Karpas-422 (cell line): ENCODE data around the gene OPN3. TPM values are rescaled to one million over a fixed set of nuclear protein-coding genes. Genes with fewer than 3 reads are reported as not detected.

Source experiments
- DNase-seq: peaks from one replicate; pipeline ENCODE4 v3.0.0-alpha.2; 2015
- H2AFZ ChIP-seq: fragments of 200-600 bp; sonication (generic); 2 replicates; pipeline ENCODE4 v1.6.1; 2014; ENCODE audit warnings: antibody characterized with exemption, low read length, mixed read lengths
- H3K27ac ChIP-seq: fragments of 200-600 bp; sonication (generic); 2 replicates; pipeline ENCODE4 v1.5.1; 2014; ENCODE audit warnings: mild to moderate bottlenecking, low read length, moderate library complexity
- H3K27me3 ChIP-seq: fragments of 200-600 bp; sonication (generic); 2 replicates; pipeline ENCODE4 v1.6.1; 2014; ENCODE audit warnings: low read length, mixed read lengths
- H3K36me3 ChIP-seq: fragments of 200-600 bp; sonication (generic); 2 replicates; pipeline ENCODE4 v1.6.1; 2014; ENCODE audit warnings: low read length, mixed read lengths; ENCODE audit not compliant: insufficient read depth
- H3K4me1 ChIP-seq: fragments of 200-600 bp; sonication (generic); 2 replicates; pipeline ENCODE4 v1.6.1; 2014; ENCODE audit warnings: mild to moderate bottlenecking, low read length, mixed read lengths
- H3K4me2 ChIP-seq: fragments of 200-600 bp; sonication (generic); 2 replicates; pipeline ENCODE4 v1.6.1; 2014; ENCODE audit warnings: low read length, low read depth, mild to moderate bottlenecking; ENCODE audit not compliant: poor library complexity, severe bottlenecking
- H3K4me3 ChIP-seq: fragments of 200-600 bp; sonication (generic); 2 replicates; pipeline ENCODE4 v1.5.1; 2014; ENCODE audit warnings: mild to moderate bottlenecking, antibody characterized with exemption, low read length, mixed read lengths
- H3K79me2 ChIP-seq: fragments of 200-600 bp; sonication (generic); 2 replicates; pipeline ENCODE4 v1.6.1; 2014; ENCODE audit warnings: mild to moderate bottlenecking, low read length, mixed read lengths
- H3K9ac ChIP-seq: fragments of 200-600 bp; sonication (generic); 2 replicates; pipeline ENCODE4 v1.6.0; 2014; ENCODE audit warnings: low read length
- H3K9me2 ChIP-seq: fragments of 200-600 bp; sonication (generic), shearing (Covaris generic); replicated peaks from 2 replicates; pipeline ENCODE4 v1.6.0; 2014; ENCODE audit warnings: mild to moderate bottlenecking, low read length, moderate library complexity; ENCODE audit not compliant: insufficient read depth
- H3K9me3 ChIP-seq: fragments of 300-700, 200-600 bp; sonication (generic); 2 replicates; pipeline ENCODE4 v1.6.1; 2014; ENCODE audit warnings: low read length, mixed read lengths
- H4K20me1 ChIP-seq: fragments of 200-600 bp; sonication (generic); 2 replicates; pipeline ENCODE4 v1.6.1; 2014; ENCODE audit warnings: mild to moderate bottlenecking, antibody characterized with exemption, low read length, low read depth; ENCODE audit not compliant: insufficient read depth
- total RNA-seq: library from RNA; depleted of rRNA; stranded (reverse); fragments of >200 nt; shearing (Covaris generic); gene quantifications from 2 replicates; pipeline ENCODE4 v1.2.3, GENCODE V29; 2014; ENCODE audit warnings: low replicate concordance

OPN3 gene
- total RNA-seq, 1 experiment from 2014 or later = 3.6 TPM

- Histone ChIP-seq H3K27me3 (no peaks in the 10 kb centered on the region), H3K36me3 (peaks cover 3% of the 10 kb centered on the region; the same call in 1 of the 2 replicates), H3K4me2 (no peak overlapping the region), H3K9ac (no peak overlapping the region), H3K9me2 (no peaks in the 10 kb centered on the region), H3K4me1 (peaks cover 35% of the 10 kb centered on the region), H3K27ac (no peak overlapping the region), H3K9me3 (no peaks in the 10 kb centered on the region), H3K4me3 (no peak overlapping the region), H4K20me1 (peaks cover 15% of the 10 kb centered on the region; the same call in 1 of the 2 replicates), H3K79me2 (no peaks in the 10 kb centered on the region), H2AFZ (no peak overlapping the region)
- no peak for DNase-seq
Observed at GRCh38 chr1:241637604-241638003, 2.6 kb downstream of the OPN3 start.

- peaks cover 15% of the 10 kb centered on the region; the same call in 1 of the 2 replicates for H4K20me1 ChIP-seq
- no peak overlapping the region for H2AFZ ChIP-seq
- H3K9ac ChIP-seq = no peak overlapping the region
- H3K79me2 ChIP-seq = no peaks in the 10 kb centered on the region
- H3K4me3 ChIP-seq = no peak overlapping the region
- no peaks in the 10 kb centered on the region for H3K27me3 ChIP-seq
- peaks cover 3% of the 10 kb centered on the region; the same call in 1 of the 2 replicates for H3K36me3 ChIP-seq
- H3K9me2 ChIP-seq = no peaks in the 10 kb centered on the region
- peaks cover 35% of the 10 kb centered on the region for H3K4me1 ChIP-seq
- no peak overlapping the region for H3K27ac ChIP-seq
- no peak overlapping the region for H3K4me2 ChIP-seq
- no peak for DNase-seq
- no peaks in the 10 kb centered on the region for H3K9me3 ChIP-seq
Observed at GRCh38 chr1:241637046-241637590, 3.1 kb downstream of the OPN3 start.

- Histone ChIP-seq H3K9ac (no peak overlapping the region), H3K4me2 (no peak overlapping the region), H3K9me3 (no peaks in the 10 kb centered on the region)
Observed at GRCh38 chr1:241636291-241636690, 3.9 kb downstream of the OPN3 start.

GRCh38 chr1:241635556-241636152 is 4.5 kb downstream of the OPN3 start:
- peaks cover 24% of the 10 kb centered on the region for H3K4me1 ChIP-seq
- H3K79me2 ChIP-seq = no peaks in the 10 kb centered on the region
- H3K9me3 ChIP-seq = no peaks in the 10 kb centered on the region
- no peak overlapping the region for H3K27ac ChIP-seq
- H3K4me2 ChIP-seq = no peak overlapping the region
- H3K27me3 ChIP-seq = no peaks in the 10 kb centered on the region
- DNase-seq = no peak
- H3K9ac ChIP-seq = no peak overlapping the region
- no peaks in the 10 kb centered on the region for H3K9me2 ChIP-seq
- no peak overlapping the region for H3K4me3 ChIP-seq
- peaks cover 15% of the 10 kb centered on the region; the same call in 1 of the 2 replicates for H4K20me1 ChIP-seq
- H3K36me3 ChIP-seq = peaks cover 3% of the 10 kb centered on the region; the same call in 1 of the 2 replicates
- H2AFZ ChIP-seq = no peak overlapping the region

More at GRCh38 chr1:241636291-241636690, 3.9 kb downstream of the OPN3 start:
- Histone ChIP-seq H3K4me1 (peaks cover 30% of the 10 kb centered on the region), H3K9me2 (no peaks in the 10 kb centered on the region), H3K27me3 (no peaks in the 10 kb centered on the region), H3K36me3 (peaks cover 3% of the 10 kb centered on the region; the same call in 1 of the 2 replicates), H3K27ac (no peak overlapping the region), H3K4me3 (no peak overlapping the region), H4K20me1 (peaks cover 15% of the 10 kb centered on the region; the same call in 1 of the 2 replicates), H3K79me2 (no peaks in the 10 kb centered on the region), H2AFZ (no peak overlapping the region)
- no peak for DNase-seq

- no peak for DNase-seq
- Histone ChIP-seq H3K9me2 (no peaks in the 10 kb centered on the region), H3K4me2 (no peak overlapping the region), H3K4me3 (no peak overlapping the region), H3K9me3 (no peaks in the 10 kb centered on the region), H3K4me1 (peaks cover 22% of the 10 kb centered on the region), H3K36me3 (peaks cover 3% of the 10 kb centered on the region; the same call in 1 of the 2 replicates), H3K27me3 (no peaks in the 10 kb centered on the region), H4K20me1 (peaks cover 7% of the 10 kb centered on the region; the same call in 1 of the 2 replicates), H3K9ac (no peak overlapping the region), H2AFZ (no peak overlapping the region), H3K27ac (no peak overlapping the region), H3K79me2 (no peaks in the 10 kb centered on the region)
Observed at GRCh38 chr1:241632987-241633386, 7.2 kb downstream of the OPN3 start.

- H3K79me2 ChIP-seq = no peaks in the 10 kb centered on the region
- H3K4me2 ChIP-seq = no peak overlapping the region
- H3K4me3 ChIP-seq = no peak overlapping the region
- no peak overlapping the region for H2AFZ ChIP-seq
- no peaks in the 10 kb centered on the region for H3K9me2 ChIP-seq
- peaks cover 30% of the 10 kb centered on the region for H3K4me1 ChIP-seq
- no peaks in the 10 kb centered on the region for H3K9me3 ChIP-seq
- no peaks in the 10 kb centered on the region for H3K27me3 ChIP-seq
- H3K36me3 ChIP-seq = peaks cover 3% of the 10 kb centered on the region; the same call in 1 of the 2 replicates
- no peak overlapping the region for H3K9ac ChIP-seq
- no peaks in the 10 kb centered on the region for H4K20me1 ChIP-seq
- H3K27ac ChIP-seq = no peak overlapping the region
- no peak for DNase-seq
Observed at GRCh38 chr1:241631674-241632073, 8.5 kb downstream of the OPN3 start.

GRCh38 chr1:241630899-241631298 is 9.3 kb downstream of the OPN3 start:
- Histone ChIP-seq H4K20me1 (no peaks in the 10 kb centered on the region), H3K36me3 (peaks cover 3% of the 10 kb centered on the region; the same call in 1 of the 2 replicates)

GRCh38 chr1:241630476-241630875 is 9.7 kb downstream of the OPN3 start:
- Histone ChIP-seq H3K4me3 (no peak overlapping the region), H2AFZ (no peak overlapping the region), H3K9me3 (no peaks in the 10 kb centered on the region), H3K4me1 (peaks cover 20% of the 10 kb centered on the region), H3K36me3 (peaks cover 2% of the 10 kb centered on the region; the same call in 1 of the 2 replicates), H3K9ac (no peak overlapping the region), H4K20me1 (no peaks in the 10 kb centered on the region), H3K27ac (no peak overlapping the region), H3K4me2 (no peak overlapping the region), H3K79me2 (no peaks in the 10 kb centered on the region), H3K9me2 (no peaks in the 10 kb centered on the region), H3K27me3 (no peaks in the 10 kb centered on the region)
- no peak for DNase-seq

More at GRCh38 chr1:241630899-241631298, 9.3 kb downstream of the OPN3 start:
- no peak for DNase-seq
- no peak overlapping the region for H3K27ac ChIP-seq
- H3K4me2 ChIP-seq = no peak overlapping the region
- no peaks in the 10 kb centered on the region for H3K9me3 ChIP-seq
- H3K27me3 ChIP-seq = no peaks in the 10 kb centered on the region
- H3K9ac ChIP-seq = no peak overlapping the region
- no peak overlapping the region for H2AFZ ChIP-seq
- no peaks in the 10 kb centered on the region for H3K9me2 ChIP-seq
- no peaks in the 10 kb centered on the region for H3K79me2 ChIP-seq
- H3K4me1 ChIP-seq = peaks cover 24% of the 10 kb centered on the region
- no peak overlapping the region for H3K4me3 ChIP-seq
